HG03558 (cell line): ENCODE data around the gene NUDT21.
"Not testable (repeated sequence)": the region's sequence is repeated elsewhere in the genome, so short reads cannot be mapped to it uniquely, and the experiment has no call there.

Experiments
- ATAC-seq: cut with Tn5 transposase; IDR thresholded peaks from one replicate; pipeline ENCODE4 v1.9.1; 2021; ENCODE audit warnings: moderate number of reproducible peaks; ENCODE audit not compliant: unreplicated experiment; ENCODE audit errors: extremely low read depth

Gene NUDT21

DNA sequence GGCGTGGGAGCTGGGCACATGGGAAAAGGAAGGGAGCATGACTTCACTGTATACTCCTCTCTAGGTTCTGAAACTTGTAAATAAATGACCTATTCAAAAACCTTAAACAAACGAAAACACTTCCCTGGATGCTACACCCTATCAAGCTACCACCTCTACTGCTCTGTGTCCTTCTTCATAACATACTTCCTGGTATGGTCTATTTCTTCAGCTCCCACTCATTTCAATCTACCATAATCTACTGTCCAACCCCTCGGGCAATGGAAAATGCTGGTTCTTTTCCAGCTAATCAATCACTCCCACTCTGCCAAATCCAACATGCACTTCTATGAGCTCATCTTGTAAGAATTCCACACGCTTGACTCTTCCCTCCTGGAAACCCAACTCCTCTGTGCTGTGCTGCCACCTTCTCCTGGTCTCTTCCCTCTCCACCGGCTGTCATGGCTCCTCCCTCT lies 68.2 kb downstream of the NUDT21 start:
- ATAC-seq = no peak

DNA sequence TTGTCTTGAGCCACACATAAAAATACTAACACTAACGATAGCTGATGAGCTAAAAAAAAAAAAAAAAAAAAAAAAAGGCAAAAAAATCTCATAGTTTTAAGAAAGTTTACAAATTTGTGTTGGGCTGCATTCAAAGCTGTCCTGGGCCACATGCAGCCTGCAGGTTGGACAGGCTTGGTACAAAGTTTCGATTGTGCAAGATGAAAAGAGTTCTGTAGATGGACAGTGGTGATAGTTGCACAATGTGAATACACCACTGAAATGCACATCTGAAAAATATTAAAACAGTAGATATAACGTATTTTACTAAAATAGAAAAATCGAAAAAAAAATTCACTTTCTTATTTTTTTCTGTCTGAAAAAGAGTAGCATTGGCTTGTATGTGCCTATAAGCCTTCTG lies 68.7 kb downstream of the NUDT21 start:
- ATAC-seq = no peak

DNA sequence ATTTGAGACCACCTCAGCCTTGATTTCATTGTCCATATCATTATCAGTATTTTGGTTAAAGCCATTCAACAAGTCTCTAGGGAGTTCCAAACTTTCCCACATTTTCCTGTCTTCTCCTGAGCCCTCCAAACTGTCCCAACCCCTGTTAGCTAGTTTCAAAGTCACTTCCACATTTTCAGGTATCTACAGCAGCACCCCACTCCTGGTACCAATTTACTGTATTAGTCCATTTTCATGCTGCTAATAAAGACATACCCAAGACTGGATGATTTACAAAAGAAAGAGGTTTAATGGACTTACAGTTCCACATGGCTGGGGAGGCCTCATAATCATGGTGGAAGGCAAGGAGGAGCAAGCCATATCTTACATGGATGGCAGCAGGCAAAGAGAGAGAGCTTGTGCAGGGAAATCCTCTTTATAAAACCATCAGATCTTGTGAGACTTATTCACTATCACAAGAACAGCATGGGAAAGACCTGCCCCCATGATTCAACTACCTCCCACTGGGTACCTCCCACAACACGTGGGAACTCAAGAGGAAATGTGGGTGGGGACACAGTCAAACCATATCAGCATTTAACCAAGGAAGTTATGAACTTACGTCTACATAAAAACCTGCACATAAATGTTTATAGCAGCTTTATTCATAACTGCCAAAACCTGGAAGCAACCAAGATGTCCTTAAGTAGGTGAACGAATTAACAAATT lies 70.2 kb downstream of the NUDT21 start:
- not testable (repeated sequence) for ATAC-seq
